Fibroblast of mammary gland (primary cell): Measurements from ENCODE around the gene ATP5F1D.

Experiments
- DNase-seq: peaks from one replicate; pipeline ENCODE4 v3.0.0-alpha.2; 2010; ENCODE audit warnings: low read depth
- H3K4me3 ChIP-seq: 2 replicates; pipeline ENCODE4 v1.5.1; 2011; ENCODE audit warnings: low read depth, mild to moderate bottlenecking, low read length, moderate library complexity; ENCODE audit not compliant: control insufficient read depth
- TF ChIP-seq, protein P1 (sequence below): conservative IDR thresholded peaks from 2 replicates; pipeline ENCODE4 v1.5.1; 2011; ENCODE audit warnings: low read depth, low read length, inconsistent platforms; ENCODE audit not compliant: control insufficient read depth, insufficient read depth

ATP5F1D gene

DNA sequence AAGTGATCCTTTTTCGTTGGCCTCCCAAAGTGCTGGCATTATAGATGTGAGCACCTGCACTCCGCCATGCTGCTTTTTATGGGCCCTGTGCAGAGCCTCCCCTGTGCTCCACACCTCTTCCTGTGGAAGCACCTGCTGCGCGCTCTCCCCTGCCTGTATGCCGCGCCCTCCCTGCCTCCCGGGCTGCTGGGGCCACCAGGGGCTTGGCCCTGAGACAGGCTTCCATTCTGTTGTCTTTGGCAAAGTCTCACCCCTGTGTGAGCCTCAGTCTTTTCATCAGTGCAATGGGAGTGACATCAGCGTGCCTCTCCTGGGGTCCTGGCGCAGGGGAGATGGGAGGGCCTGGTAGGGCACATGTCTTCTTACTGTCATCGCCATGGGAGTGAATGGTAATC, 35.1 kb downstream of the ATP5F1D start:
- peak overlapping the region; percentile 60 for H3K4me3 ChIP-seq
- DNase-seq, result no peak
- TF ChIP-seq, protein P1, sequence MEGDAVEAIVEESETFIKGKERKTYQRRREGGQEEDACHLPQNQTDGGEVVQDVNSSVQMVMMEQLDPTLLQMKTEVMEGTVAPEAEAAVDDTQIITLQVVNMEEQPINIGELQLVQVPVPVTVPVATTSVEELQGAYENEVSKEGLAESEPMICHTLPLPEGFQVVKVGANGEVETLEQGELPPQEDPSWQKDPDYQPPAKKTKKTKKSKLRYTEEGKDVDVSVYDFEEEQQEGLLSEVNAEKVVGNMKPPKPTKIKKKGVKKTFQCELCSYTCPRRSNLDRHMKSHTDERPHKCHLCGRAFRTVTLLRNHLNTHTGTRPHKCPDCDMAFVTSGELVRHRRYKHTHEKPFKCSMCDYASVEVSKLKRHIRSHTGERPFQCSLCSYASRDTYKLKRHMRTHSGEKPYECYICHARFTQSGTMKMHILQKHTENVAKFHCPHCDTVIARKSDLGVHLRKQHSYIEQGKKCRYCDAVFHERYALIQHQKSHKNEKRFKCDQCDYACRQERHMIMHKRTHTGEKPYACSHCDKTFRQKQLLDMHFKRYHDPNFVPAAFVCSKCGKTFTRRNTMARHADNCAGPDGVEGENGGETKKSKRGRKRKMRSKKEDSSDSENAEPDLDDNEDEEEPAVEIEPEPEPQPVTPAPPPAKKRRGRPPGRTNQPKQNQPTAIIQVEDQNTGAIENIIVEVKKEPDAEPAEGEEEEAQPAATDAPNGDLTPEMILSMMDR, result no peak

DNA sequence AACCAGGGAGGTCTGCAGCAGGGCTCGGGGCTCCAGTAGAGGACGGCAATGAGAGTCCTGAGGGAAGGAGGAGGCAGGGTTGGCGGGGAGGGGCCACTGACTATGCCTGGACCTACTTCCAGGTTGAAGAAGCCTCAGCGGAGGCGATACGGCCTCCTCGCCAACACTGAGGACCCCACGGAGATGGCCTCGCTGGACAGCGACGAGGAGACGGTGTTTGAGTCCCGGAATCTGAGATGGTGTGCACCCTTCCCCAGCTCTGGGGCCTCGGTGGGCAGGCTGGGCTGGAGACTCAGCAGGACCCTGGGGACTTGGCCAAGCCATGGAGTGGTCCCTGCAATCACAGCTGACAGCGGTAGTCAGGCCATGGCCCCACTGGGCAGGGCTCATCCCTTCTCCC, 35.5 kb downstream of the ATP5F1D start:
- TF ChIP-seq, protein P1, result no peak
- no peak for DNase-seq
- H3K4me3 ChIP-seq, result no peak overlapping the region

DNA sequence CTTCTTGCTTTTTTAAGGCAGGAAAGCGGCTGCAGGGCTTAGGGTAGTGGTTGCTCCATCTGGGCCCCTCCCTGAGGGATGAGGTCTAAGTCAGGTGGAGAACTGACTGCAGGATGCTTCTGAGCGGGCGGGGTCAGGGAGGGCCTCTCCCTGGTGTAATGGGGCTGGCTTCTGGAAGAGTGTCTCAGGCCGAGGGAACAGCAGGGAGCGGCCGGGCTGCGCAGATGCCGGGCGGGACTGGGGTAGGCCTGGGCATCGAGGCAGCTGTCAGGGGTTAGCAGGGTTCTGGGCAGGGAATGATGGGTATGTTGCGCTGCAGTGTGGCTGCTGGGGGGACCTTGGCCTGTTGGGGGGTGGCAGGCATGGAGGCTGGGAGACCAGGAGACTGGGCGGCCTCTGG, 36.5 kb downstream of the ATP5F1D start:
- no peak overlapping the region for H3K4me3 ChIP-seq
- TF ChIP-seq, protein P1, result no peak

DNA sequence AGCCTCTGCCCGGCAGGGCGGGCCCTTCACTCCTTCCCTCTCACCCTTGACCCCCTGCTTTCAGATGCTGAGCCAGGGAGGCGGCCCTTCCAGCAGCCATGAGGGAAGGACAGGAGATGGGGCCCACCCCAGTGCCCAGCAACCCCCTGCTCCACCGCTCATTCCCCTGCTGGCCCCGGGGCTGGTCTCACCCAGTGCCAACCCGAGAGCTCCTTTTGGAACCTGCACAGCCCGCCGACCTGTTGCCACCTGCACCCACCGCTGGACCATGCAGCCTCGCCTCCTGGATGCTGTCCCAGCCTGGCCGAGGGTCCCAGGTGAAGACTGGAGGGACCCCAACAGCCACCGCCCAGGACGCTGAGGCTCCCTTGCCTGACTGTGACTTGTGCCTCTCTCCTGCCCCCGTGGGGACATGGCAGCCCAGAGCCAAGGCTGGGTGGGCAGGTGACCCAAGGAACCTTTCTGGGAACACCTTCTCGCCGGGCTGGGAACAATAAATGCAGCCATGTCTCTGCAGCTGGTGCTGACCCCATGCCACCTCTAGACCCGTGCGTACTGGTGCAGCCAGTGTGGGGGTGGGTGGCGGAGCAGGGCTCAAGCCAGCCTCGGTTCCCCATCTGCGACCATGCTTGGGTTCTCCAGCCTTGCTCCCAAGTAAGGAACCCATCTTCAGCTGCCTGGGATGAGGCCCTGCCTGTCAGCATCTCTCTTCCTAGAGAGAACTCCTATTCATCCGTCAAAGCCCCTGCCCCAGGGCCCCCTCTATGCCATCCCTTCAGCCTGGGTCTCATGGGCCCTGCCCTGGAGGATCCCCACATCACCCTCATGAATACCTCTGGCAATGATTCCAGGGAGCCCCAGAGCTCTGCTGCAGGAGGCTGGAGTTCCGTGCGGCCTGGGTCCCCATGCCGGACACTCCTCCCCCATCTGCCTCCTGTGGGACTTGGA, 37.4 kb downstream of the ATP5F1D start:
- no peak overlapping the region for H3K4me3 ChIP-seq
- TF ChIP-seq, protein P1, result no peak
- no peak for DNase-seq

More for the DNA sequence above, 36.5 kb downstream of the ATP5F1D start:
- DNase-seq, result no peak

DNA sequence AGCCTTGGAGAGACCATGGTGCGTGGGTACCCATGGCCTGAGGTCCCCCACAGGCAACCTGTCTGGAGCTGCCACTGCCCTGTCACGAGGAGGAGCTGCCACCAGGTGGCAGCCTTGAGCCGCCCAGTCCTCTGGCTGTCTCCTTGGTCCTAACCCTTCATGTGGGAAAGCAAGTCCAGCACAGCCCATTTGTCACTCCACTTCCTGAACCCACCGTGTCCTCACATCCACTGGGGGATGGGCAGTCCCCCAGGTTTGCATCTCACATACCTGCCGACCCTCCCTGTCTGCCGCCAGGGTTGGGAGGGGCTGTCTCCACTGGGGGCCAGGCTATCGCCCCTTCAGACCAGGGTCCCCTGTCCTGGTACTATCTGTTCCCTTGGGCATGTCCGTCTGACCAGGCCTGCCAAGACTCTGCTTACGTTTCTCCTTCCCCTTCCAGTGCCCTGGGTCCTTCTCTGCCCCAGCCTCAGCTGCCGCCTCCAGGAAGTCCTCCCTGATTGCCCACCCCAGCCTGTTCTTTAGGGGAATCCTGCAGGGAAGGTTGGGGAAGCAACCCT, 38.3 kb downstream of the ATP5F1D start:
- TF ChIP-seq, protein P1, result peak; percentile 94
- DNase-seq, result peak; percentile 84
- H3K4me3 ChIP-seq, result no peak overlapping the region

DNA sequence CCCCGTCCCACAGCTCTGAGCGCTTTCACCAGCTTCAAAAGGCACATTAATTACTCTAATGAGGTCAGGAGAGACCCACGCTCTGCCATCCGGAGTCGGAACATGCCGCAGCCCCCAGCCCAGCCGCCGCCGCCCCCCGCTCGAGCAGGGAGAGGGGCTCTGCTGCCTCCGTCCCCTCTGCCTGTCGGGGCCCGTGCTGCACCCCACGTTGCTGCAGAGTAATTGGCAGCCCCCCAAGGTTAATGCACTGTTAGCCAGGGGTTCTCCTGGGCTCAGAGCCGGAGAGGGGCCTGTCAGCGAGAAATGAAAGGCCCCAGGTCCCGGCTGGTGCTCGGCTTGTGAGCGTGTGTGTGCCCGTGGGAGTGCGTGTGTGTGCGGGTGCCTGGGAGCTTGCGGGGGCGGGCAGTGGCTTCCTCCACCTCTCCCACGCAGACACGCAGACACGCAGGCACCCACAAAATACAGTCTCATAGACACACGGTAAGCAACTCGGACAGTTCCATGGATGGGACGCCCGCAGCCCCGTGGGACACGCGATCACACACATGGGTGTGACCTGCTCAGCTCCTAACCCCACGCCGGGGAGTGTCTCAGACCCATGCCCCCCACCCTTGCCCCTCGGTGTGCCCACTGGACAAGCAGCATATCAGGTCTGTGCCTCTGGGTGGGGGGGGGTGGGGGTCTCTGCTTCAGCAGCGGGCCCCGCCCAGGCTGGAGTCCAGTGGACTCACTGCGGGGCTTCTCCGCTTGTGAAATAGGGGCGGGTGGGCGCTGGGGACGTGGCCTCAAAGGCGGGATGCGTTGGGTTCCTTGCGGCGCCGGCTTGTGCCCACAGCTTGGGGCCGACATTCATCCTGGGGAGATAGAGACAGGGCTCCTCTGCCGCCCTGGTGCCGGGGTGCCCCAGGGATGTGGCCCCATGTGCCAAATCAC, 39.4 kb downstream of the ATP5F1D start:
- TF ChIP-seq, protein P1, result no peak
- no peak overlapping the region for H3K4me3 ChIP-seq

More for the DNA sequence above, 39.4 kb downstream of the ATP5F1D start:
- no peak for DNase-seq
